Measurements from ENCODE around the gene PADI2. TPM values are rescaled to one million over a fixed set of nuclear protein-coding genes. Genes with fewer than 3 reads are reported as not detected.

The PADI2 gene
- 0.29 TPM in 1 of 2 replicates, not detected in the other for total RNA-seq

DNA sequence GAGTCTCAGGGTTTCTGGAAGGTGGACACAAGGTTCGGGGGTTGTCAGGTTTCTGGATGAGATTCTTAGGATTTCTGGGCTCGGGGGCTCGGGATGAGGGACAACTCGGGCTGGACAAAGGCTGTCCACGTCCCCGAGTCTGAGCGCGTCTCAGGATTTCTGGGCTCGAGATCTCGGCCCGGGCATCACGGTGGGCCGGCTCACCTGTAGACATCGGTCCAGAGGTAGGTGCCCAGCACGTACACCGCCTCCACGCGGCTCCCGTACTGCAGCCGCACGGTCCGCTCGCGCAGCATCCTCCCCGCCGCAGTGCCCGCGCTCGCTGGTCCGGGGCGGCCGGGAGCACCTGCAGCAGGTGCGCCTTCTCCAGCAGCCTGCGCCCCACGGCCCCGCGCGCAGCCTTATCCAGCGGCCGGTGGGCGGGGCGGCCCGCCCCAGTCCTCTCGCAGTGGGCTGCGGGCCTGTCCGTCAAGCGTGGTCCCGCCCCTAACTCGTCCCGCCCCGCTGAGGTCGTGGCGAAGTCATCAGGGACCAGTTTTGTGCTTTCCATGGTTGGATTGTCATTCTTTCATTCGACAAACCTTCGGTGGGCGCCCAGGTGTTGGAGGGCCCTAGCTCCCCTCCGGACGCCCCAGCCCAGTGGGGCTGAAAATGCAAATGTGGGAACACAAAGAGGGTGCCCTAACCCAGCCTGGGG, at the start of gene PADI2:
Gene PADI2, minus strand, starts transcription at position 376 of the 697 bp plus-strand sequence. Its CDS starts 80 bp downstream, at position 296.

DNA sequence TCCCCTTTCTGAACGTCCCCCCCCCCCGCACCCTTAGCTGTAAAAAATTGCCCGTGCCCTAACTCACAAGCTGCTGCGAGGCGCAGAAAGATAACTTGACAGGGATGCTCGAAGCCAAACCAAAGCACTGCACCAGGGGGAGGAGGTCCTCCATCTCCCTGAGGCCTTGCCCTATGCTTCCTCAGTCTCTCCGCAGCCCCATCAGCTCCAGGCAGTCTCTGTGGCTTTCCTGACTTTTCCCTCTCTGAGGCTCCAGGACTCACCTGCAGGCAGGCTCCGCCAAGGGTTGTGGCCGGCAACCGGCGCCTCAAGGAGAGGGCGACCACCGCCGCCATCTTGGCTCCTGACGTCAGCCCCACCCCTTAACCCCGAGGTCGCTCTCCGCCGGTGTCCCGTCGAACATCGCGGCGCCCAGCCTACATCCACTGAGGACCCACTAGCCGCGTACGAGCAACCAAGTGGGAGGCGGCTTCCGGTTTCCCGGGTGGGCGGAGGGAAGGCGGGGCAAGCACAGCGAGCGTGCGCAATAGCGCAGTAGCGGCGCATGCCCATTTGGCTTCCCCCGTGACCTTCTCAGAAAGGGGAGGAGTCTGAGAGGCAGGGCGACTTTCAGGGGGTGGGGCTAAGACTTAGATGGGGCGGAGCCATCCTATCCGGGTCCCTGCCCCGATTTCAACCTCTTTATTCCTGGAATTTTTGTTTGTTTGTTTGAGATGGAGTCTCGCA, 65.4 kb downstream of the PADI2 start, which contains the start of gene SDHB:
Gene SDHB, minus strand, starts transcription at position 348 of the 726 bp plus-strand sequence. Its CDS starts 13 bp downstream, at position 335.

Other genes with a start within 250 kb of the PADI2 start
- under 0.01 TPM in 2 replicates for gene RNU1-2, start 223.5 kb downstream of the PADI2 start, total RNA-seq
- 21.2 and 35.4 TPM in 2 replicates for gene CROCC, start 197.5 kb downstream of the PADI2 start, total RNA-seq
- 11.4 and 63.1 TPM in 2 replicates for gene MFAP2, start 138.8 kb downstream of the PADI2 start, total RNA-seq
- gene ATP13A2, start 107.5 kb downstream of the PADI2 start, total RNA-seq, result 44.4 and 91.5 TPM in 2 replicates
- 100 and 106 TPM in 2 replicates for gene SDHB, start 65.4 kb downstream of the PADI2 start, total RNA-seq
- under 0.01 and 0.29 TPM in 2 replicates for gene PADI1, start 85.7 kb upstream of the PADI2 start, total RNA-seq
- under 0.01 and 0.14 TPM in 2 replicates for gene PADI3, start 129.6 kb upstream of the PADI2 start, total RNA-seq
- gene PADI4, start 188.7 kb upstream of the PADI2 start, total RNA-seq, result not detected in 2 replicates

Data from placental pericyte (primary cell).